Thoracic aorta (tissue), 2 donors: ENCODE results near the gene OR4N5. TPM values are rescaled to one million over a fixed set of nuclear protein-coding genes. Genes with fewer than 3 reads are reported as not detected.

Source experiments
- ATAC-seq: fragments of 150-250 bp; one replicate; pipeline ENCODE4 v1.8.0; 2017; ENCODE audit warnings: low read depth; ENCODE audit not compliant: insufficient number of reproducible peaks, low FRiP score
- DNase-seq: peaks from one replicate; pipeline ENCODE4 v3.0.0-alpha.2; 2020; ENCODE audit warnings: low spot score
- H3K27ac ChIP-seq, 2 donors: fragments of 200-600 bp; sonication (generic); 1 replicate in 1 of 2; 2 replicates in 1 of 2; pipeline ENCODE4 v1.5.1; 2016; ENCODE audit warnings: mild to moderate bottlenecking in 2 of 2, moderate library complexity in 2 of 2
- H3K27me3 ChIP-seq: fragments of 200-600 bp; sonication (generic); replicated peaks from 2 replicates; pipeline ENCODE4 v1.6.0; 2016; ENCODE audit warnings: mild to moderate bottlenecking; ENCODE audit not compliant: insufficient read depth
- H3K36me3 ChIP-seq: fragments of 200-600 bp; sonication (generic); one replicate; pipeline ENCODE4 v1.5.1; 2016
- H3K4me1 ChIP-seq, 2 donors: fragments of 200-600 bp; sonication (generic); 1 replicate in 1 of 2; 2 replicates in 1 of 2; pipeline versions ENCODE4 v1.5.1 to v1.6.0; 2016; ENCODE audit warnings: low read depth in 2 of 2, mild to moderate bottlenecking in 1 of 2; ENCODE audit not compliant: control insufficient read depth in 1 of 2
- H3K4me3 ChIP-seq: fragments of 200-600 bp; sonication (generic); 2 replicates; pipeline ENCODE4 v1.5.1; 2016; ENCODE audit warnings: mild to moderate bottlenecking
- H3K9me3 ChIP-seq: fragments of 200-600 bp; sonication (generic); 2 replicates; pipeline ENCODE4 v1.5.1; 2016
- CTCF ChIP-seq: fragments of 200-600 bp; sonication (generic); IDR thresholded peaks from one replicate; pipeline ENCODE4 v1.5.1; 2019; ENCODE audit warnings: antibody characterized with exemption
- total RNA-seq, 2 donors: library from RNA; depleted of rRNA; stranded (reverse); fragments of >200 nt; gene quantifications; one replicate each; pipeline versions ENCODE4 v1.1.0 to v1.2.3, GENCODE V29; 2016

Gene OR4N5
- total RNA-seq, 2 donors from 2014 or later: not detected

- no peaks in the 10 kb centered on the region for H3K27me3 ChIP-seq
- no peak for DNase-seq
- no peak overlapping the region for H3K27ac ChIP-seq
- H3K9me3 ChIP-seq: no peaks in the 10 kb centered on the region
- no peak for TF ChIP-seq CTCF
- H3K36me3 ChIP-seq: no peaks in the 10 kb centered on the region
- no peaks in the 10 kb centered on the region for H3K4me1 ChIP-seq
- ATAC-seq: no peak
- no peak overlapping the region for H3K4me3 ChIP-seq
Measured at GRCh38 chr14:20112321-20112720, 26.3 kb upstream of the OR4N5 start.

DNA sequence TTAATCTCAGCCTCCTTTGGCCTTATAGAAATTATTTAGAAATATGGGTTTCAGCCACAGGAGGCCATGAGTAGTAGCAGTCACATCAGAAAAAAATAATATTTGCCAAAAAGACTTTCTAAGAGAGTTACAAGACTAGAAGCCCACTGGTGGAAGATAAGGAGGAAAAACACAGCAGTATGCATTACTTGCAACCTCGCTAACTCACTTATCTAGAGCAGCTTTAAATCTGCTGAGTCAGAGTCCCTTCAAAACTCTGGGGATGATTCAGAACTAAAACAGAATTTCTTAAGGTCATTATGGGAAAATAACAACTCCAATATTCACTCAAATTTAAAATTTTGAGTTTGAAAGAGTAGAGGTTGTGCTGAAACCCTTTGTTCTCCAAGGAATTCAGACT is 21.9 kb upstream of the OR4N5 start:
- no peak for DNase-seq
- Histone ChIP-seq H3K27ac (no peak overlapping the region), H3K4me3 (no peak overlapping the region), H3K9me3 (peaks cover 3% of the 10 kb centered on the region), H3K4me1 (no peaks in the 10 kb centered on the region), H3K36me3 (no peaks in the 10 kb centered on the region), H3K27me3 (no peaks in the 10 kb centered on the region)
- TF ChIP-seq CTCF: no peak
- ATAC-seq: no peak

GRCh38 chr14:20118795-20119194 is 19.8 kb upstream of the OR4N5 start:
- ATAC-seq (no peak), DNase-seq (no peak)
- H3K36me3 ChIP-seq: no peaks in the 10 kb centered on the region

DNA sequence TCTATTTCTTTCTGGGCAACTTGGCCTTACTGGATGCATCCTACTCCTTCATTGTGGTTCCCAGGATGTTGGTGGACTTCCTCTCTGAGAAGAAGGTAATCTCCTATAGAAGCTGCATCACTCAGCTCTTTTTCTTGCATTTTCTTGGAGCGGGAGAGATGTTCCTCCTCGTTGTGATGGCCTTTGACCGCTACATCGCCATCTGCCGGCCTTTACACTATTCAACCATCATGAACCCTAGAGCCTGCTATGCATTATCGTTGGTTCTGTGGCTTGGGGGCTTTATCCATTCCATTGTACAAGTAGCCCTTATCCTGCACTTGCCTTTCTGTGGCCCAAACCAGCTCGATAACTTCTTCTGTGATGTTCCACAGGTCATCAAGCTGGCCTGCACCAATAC is 5.3 kb downstream of the OR4N5 start:
- no peak for ATAC-seq
- Histone ChIP-seq H3K4me3 (no peak overlapping the region), H3K27me3 (no peaks in the 10 kb centered on the region), H3K4me1 (no peaks in the 10 kb centered on the region), H3K36me3 (no peaks in the 10 kb centered on the region), H3K9me3 (no peaks in the 10 kb centered on the region), H3K27ac (no peak overlapping the region)
- no peak for TF ChIP-seq CTCF
- no peak for DNase-seq

More at GRCh38 chr14:20118795-20119194, 19.8 kb upstream of the OR4N5 start:
- no peaks in the 10 kb centered on the region for H3K27me3 ChIP-seq
- H3K4me3 ChIP-seq: no peak overlapping the region
- peaks cover 3% of the 10 kb centered on the region for H3K9me3 ChIP-seq
- H3K4me1 ChIP-seq: no peaks in the 10 kb centered on the region
- no peak overlapping the region for H3K27ac ChIP-seq
- TF ChIP-seq CTCF: no peak

DNA sequence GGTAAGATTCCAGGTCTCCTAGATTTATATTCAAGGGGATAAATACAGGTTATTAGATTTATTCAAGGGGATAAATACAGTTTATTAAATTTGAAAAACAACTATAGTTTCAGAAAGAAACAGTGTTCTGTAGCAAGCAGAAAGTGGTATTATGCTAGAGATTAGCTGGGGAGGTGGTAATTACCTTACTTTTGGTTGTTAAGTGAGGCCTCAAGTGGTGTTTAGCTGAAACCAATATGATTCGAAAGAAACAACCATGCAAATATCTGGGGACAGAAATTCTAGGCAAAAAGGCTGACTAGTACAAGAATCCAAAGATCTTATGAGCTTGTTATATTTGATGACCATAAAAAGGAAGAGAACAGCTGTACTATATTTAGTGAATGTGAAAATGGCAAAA is 6.2 kb downstream of the OR4N5 start:
- Histone ChIP-seq H3K27ac (no peak overlapping the region), H3K9me3 (no peaks in the 10 kb centered on the region), H3K4me3 (no peak overlapping the region), H3K36me3 (no peaks in the 10 kb centered on the region), H3K4me1 (no peaks in the 10 kb centered on the region), H3K27me3 (no peaks in the 10 kb centered on the region)
- ATAC-seq (no peak), DNase-seq (no peak)
- TF ChIP-seq CTCF: no peak
